ENCODE measurements around the gene TRIM67. TPM values are rescaled to one million over a fixed set of nuclear protein-coding genes. Genes with fewer than 3 reads are reported as not detected.
A peak's percentile ranks its signal among the peaks of the same experiment; 100 is the strongest.
"Not testable (repeated sequence)": the region's sequence is repeated elsewhere in the genome, so short reads cannot be mapped to it uniquely, and the experiment has no call there.

TRIM67 gene
- total and polyA plus RNA-seq, 8 donors = under 0.01 to 0.09 (median 0.05) TPM

- no peaks in the 10 kb centered on the region for H3K9me3 ChIP-seq
- H3K27ac ChIP-seq = no peak overlapping the region
- H3K27me3 ChIP-seq = no peaks in the 10 kb centered on the region
- 93 to 96% methylated on average over 14 of the region's 14 CpGs for WGBS, 2 donors
- H3K4me1 ChIP-seq = no peaks in the 10 kb centered on the region
- intact Hi-C loops (cut with DNase I) = no loop called here
- no peak for ATAC-seq
- no peak for FAIRE-seq
- DNase-seq = no peak
- TF ChIP-seq CTCF (IDR thresholded peaks at IDR 0.05) = no peak
- H3K4me3 ChIP-seq = no peak overlapping the region
- no peaks in the 10 kb centered on the region for H3K36me3 ChIP-seq
Observed at GRCh38 chr1:231124746-231125145, 37.1 kb upstream of the TRIM67 start.

- TF ChIP-seq CTCF (IDR thresholded peaks at IDR 0.05) = no peak
- no peaks in the 10 kb centered on the region for H3K27me3 ChIP-seq
- intact Hi-C loops (cut with DNase I) = no loop called here
- no peak overlapping the region for H3K4me3 ChIP-seq
- H3K4me1 ChIP-seq = no peaks in the 10 kb centered on the region
- H3K9me3 ChIP-seq = no peaks in the 10 kb centered on the region
- DNase-seq (no peak), ATAC-seq (peak in 3 of 4 donors; percentile 50 to 60 (median 57)), FAIRE-seq (no peak)
- no peaks in the 10 kb centered on the region for H3K36me3 ChIP-seq
- WGBS, 2 donors = 38 to 45% methylated on average over 9 of the region's 9 CpGs
- peak overlapping the region in 1 of 4 donors; percentile 1 for H3K27ac ChIP-seq
Observed at GRCh38 chr1:231125972-231126580, 35.8 kb upstream of the TRIM67 start.

- H3K27me3 ChIP-seq; H3K36me3 ChIP-seq; H3K27ac ChIP-seq; H3K4me3 ChIP-seq; H3K4me1 ChIP-seq; H3K9me3 ChIP-seq; FAIRE-seq; ATAC-seq; DNase-seq; intact Hi-C loops (cut with DNase I): not testable (repeated sequence)
- 86 to 94% methylated on average over 6 of the region's 6 CpGs for WGBS, 2 donors
Observed at GRCh38 chr1:231127106-231127505, 34.8 kb upstream of the TRIM67 start.

GRCh38 chr1:231128471-231128870, 33.4 kb upstream of the TRIM67 start:
- H3K9me3 ChIP-seq; DNase-seq; H3K27me3 ChIP-seq; FAIRE-seq; H3K36me3 ChIP-seq; intact Hi-C loops (cut with DNase I); H3K4me1 ChIP-seq; H3K4me3 ChIP-seq; H3K27ac ChIP-seq; ATAC-seq: not testable (repeated sequence)
- 91 to 100% methylated on average over 4 to 18 of the region's 27 CpGs for WGBS, 2 donors

GRCh38 chr1:231130544-231130943, 31.3 kb upstream of the TRIM67 start:
- FAIRE-seq (no peak), ATAC-seq (no peak), DNase-seq (no peak)
- TF ChIP-seq CTCF (IDR thresholded peaks at IDR 0.05) = no peak
- WGBS, 2 donors = 54 to 59% methylated on average over 4 of the region's 4 CpGs
- Histone ChIP-seq H3K4me1 (no peaks in the 10 kb centered on the region), H3K9me3 (no peaks in the 10 kb centered on the region), H3K27ac (no peak overlapping the region), H3K27me3 (no peaks in the 10 kb centered on the region), H3K4me3 (no peak overlapping the region), H3K36me3 (no peaks in the 10 kb centered on the region)
- intact Hi-C loops (cut with DNase I) = no loop called here

GRCh38 chr1:231132591-231132990, 29.3 kb upstream of the TRIM67 start:
- WGBS, 2 donors = 93 to 96% methylated on average over 8 of the region's 8 CpGs
- H3K27me3 ChIP-seq; FAIRE-seq; DNase-seq; H3K4me1 ChIP-seq; H3K4me3 ChIP-seq; H3K27ac ChIP-seq; ATAC-seq; intact Hi-C loops (cut with DNase I); H3K36me3 ChIP-seq; H3K9me3 ChIP-seq: not testable (repeated sequence)

All from pancreas (tissue), 10 donors.